Measurements from ENCODE around the gene VAC14. TPM values are rescaled to one million over a fixed set of nuclear protein-coding genes. Genes with fewer than 3 reads are reported as not detected.

VAC14 gene
- total RNA-seq, 1 experiment from 2014 or later: 49.9 TPM

DNA sequence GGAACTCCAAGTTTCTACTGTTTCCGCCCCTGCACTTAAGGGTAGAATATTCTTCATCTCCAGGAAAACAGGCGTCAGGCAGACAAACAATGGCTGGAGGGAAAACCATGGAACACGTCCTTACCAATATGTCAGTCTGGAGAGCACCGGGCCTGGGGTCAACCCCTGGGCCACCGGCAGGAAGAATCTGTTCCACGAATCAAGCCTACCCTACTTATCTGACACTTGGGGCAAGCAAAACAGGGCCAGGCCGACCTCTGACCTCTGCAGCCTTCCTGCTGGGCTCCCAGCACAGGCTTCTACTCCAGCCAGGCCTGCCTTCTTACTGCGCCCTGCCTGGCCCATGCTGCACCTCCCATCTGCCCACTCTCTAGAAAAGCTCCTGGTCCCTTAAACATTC, 10.1 kb downstream of the VAC14 start:
- peak; percentile 16 for DNase-seq
- H3K9me3 Mint-ChIP-seq: no peaks in the 10 kb centered on the region
- H3K4me3 Mint-ChIP-seq: no peak overlapping the region
- H3K27me3 Mint-ChIP-seq (ENCODE audit: low read depth): no peaks in the 10 kb centered on the region
- Histone ChIP-seq H2BK20ac (ENCODE audit: low read depth, low read length, poor library complexity, severe bottlenecking) (no peak overlapping the region), H2AFZ (ENCODE audit: low read length) (no peak overlapping the region), H3K9me3 (ENCODE audit: control insufficient read depth, low read depth, low read length) (no peaks in the 10 kb centered on the region), H3T11ph (ENCODE audit: low read length) (no peak overlapping the region), H2BK120ac (ENCODE audit: low read depth, low read length, poor library complexity, severe bottlenecking) (no peak overlapping the region), H3K4me2 (ENCODE audit: insufficient read depth, insufficient read length, low read length) (no peak overlapping the region), H4K8ac (replicated peaks; ENCODE audit: insufficient read length, low read depth, low read length) (no peak overlapping the region), H2AK5ac (ENCODE audit: insufficient read length, low read length) (no peak overlapping the region), H3K9ac (ENCODE audit: extremely low read depth, insufficient read length, low read length) (no peak overlapping the region), H3K27ac (ENCODE audit: insufficient read length, low read depth, low read length) (no peak overlapping the region), H3K79me2 (ENCODE audit: insufficient read depth, low read length) (peaks cover 2% of the 10 kb centered on the region; the same call in 1 of the 2 replicates), H2BK15ac (ENCODE audit: low read depth, low read length) (no peak overlapping the region), H4K5ac (ENCODE audit: insufficient read length, low read depth, low read length) (no peak overlapping the region), H3K14ac (ENCODE audit: insufficient read depth, low read length) (no peak overlapping the region), H3K4ac (ENCODE audit: low read depth, low read length) (no peak overlapping the region), H3K56ac (ENCODE audit: insufficient read length, low read depth, low read length) (no peak overlapping the region), H3K79me1 (ENCODE audit: insufficient read depth, low read depth, low read length, poor library complexity, severe bottlenecking) (peaks cover 10% of the 10 kb centered on the region), H3K4me1 (ENCODE audit: insufficient read depth, low read length) (no peaks in the 10 kb centered on the region), H2BK12ac (ENCODE audit: insufficient read length, low read depth, low read length) (no peak overlapping the region), H3K18ac (ENCODE audit: insufficient read length, low read depth, low read length) (no peak overlapping the region), H3K27me3 (ENCODE audit: insufficient read depth, low read length) (no peaks in the 10 kb centered on the region), H3K23me2 (ENCODE audit: insufficient read length, low read depth, low read length, poor library complexity, severe bottlenecking) (no peaks in the 10 kb centered on the region), H2BK5ac (ENCODE audit: insufficient read length, low read length) (no peak overlapping the region), H4K20me1 (ENCODE audit: control insufficient read depth, insufficient read depth, insufficient read length) (peaks cover 2% of the 10 kb centered on the region), H4K91ac (ENCODE audit: insufficient read length, low read depth, low read length) (no peak overlapping the region), H3K23ac (ENCODE audit: insufficient read length, low read depth, low read length) (no peak overlapping the region)
- H3K36me3 Mint-ChIP-seq (ENCODE audit: insufficient read depth in 1 of 3, low read depth in 3 of 3): peaks cover 0 to 9% (median 0%) of the 10 kb centered on the region in 3 experiments; a peak in 2 of 7 replicates
- H3K27ac Mint-ChIP-seq: peak overlapping the region in 2 of 3 experiments; percentile 10 to 40; a peak in 2 of 7 replicates
- WGBS (ENCODE audit: extremely low coverage, insufficient read length, low lambda C conversion rate): no CpG with 5 or more reads among the region's 8 CpGs
- peaks cover 14% of the 10 kb centered on the region in 2 experiments for H3K4me1 Mint-ChIP-seq
- no peak for TF ChIP-seq CTCF (conservative IDR thresholded peaks at IDR 0.05)
